Right cardiac atrium (tissue), 5 donors: ENCODE measurements around the gene GPC6. TPM values are rescaled to one million over a fixed set of nuclear protein-coding genes. Genes with fewer than 3 reads are reported as not detected.

ENCODE experiments used
- ATAC-seq, 2 donors: fragments of 200-7000 bp; cut with Tn5 transposase; one replicate each; pipeline versions ENCODE4 v1.8.0 to v1.9.1; 2020; ENCODE audit warnings: moderate library complexity in 2 of 2, mild to moderate bottlenecking in 1 of 2
- DNase-seq, 3 donors: peaks; one replicate each; pipeline ENCODE4 v3.0.0-alpha.2; 2020
- H3K27ac ChIP-seq: one replicate; pipeline ENCODE4 v1.5.1; 2013; ENCODE audit warnings: mild to moderate bottlenecking, low read length, control low read depth, moderate library complexity
- H3K27me3 ChIP-seq: one replicate; pipeline ENCODE4 v1.6.1; 2013; ENCODE audit not compliant: control insufficient read depth, insufficient read depth
- H3K4me1 ChIP-seq: one replicate; pipeline ENCODE4 v1.6.1; 2013; ENCODE audit warnings: low read length; ENCODE audit not compliant: control insufficient read depth, insufficient read depth
- H3K4me3 ChIP-seq: one replicate; pipeline ENCODE4 v1.5.1; 2013; ENCODE audit warnings: low read length, control low read depth
- H3K9me3 ChIP-seq: one replicate; pipeline ENCODE4 v1.6.1; 2013; ENCODE audit warnings: low read length; ENCODE audit not compliant: control insufficient read depth
- WGBS: extraction: QIAGEN DNeasy Blood & Tissue Kit; methylation state at CpG from one replicate; pipeline ENCODE4 v1.1.7; 2013; 5-methylcytosine and 5-hydroxymethylcytosine counted together
- intact Hi-C, 4 donors: fragments of 100-400 bp; cut with DNase I; formaldehyde crosslinking; loops; one replicate each; pipeline versions ENCODE4 v1.11.0 to v1.14.0; 2022 to 2023
- polyA plus RNA-seq: library from polyadenylated mRNA; stranded (reverse); fragments of 200-250 nt; gene quantifications from one replicate; pipeline ENCODE4 v1.2.3, GENCODE V29; 2013
- total RNA-seq, 4 donors: library from RNA; stranded (reverse); fragmentation: NEBNext Ultra II Directional; extraction: Animal tissue kit (Norgen Biotek cat#: 25700); gene quantifications; one replicate each; pipeline ENCODE4 v1.2.1, GENCODE V29; 2021
- donor health status: healthy with polysubstance abuse.
- donor health status: DM: no; HTN: yes; CAD: no.
- donor health status: DM: no; HTN: no; CAD: no.
- donor health status: DM: no; HTN: yes; CAD: no; lungs with severe emphysema.
- donor health status: DM: yes; HTN: yes; CAD: no.

GPC6 gene
- total and polyA plus RNA-seq, 5 donors = 1.5 to 11.0 (median 5.3) TPM

DNA sequence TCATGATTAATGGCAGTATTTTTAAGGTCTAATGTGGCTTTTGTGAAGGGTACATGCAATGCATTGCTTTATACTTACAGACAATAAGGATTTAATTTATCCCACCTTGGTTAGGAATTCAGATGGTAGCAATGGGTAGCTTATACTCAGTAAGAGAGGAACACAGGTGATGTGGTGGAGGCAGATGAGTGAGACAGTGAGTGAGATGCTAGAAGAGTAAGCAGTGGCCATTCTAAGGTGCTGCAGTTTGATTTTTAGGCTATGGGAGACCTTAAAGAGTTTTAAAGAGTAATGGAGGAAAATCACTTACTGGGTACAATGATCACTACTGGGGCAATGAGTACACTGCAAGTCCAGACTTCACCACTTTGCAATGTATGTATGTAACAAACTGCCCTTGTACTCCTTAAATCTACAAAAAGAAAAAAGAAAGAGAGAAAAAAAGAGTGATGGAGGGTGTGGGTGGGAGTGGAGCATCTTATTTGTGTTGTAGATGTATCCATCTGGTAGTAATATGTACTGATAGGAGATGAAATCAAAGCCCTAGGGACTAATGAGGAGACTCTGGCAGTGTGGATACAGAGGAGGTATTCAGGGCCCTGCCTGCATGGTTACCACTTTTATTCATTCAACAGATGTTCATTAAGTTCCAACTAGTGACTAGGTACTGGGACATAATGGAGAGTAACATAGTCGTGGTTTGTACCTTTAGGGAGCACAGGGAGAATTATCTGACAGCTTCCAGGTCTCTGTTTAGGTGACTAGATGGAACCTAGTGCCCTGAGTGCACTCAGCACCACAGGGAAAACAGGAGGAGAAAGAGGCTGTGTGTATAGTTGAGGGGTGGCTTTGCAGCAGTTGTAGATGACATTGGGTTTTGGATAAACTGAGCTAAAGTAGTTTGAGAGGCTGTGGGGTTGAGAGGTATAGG is 99.0 kb downstream of the GPC6 start:
- 62% methylated on average over 1 of the region's 1 CpG for WGBS
- intact Hi-C loops = no loop called here
- H3K27me3 ChIP-seq = no peaks in the 10 kb centered on the region
- no peak for ATAC-seq
- no peak overlapping the region for H3K4me3 ChIP-seq
- H3K27ac ChIP-seq = no peak overlapping the region
- no peaks in the 10 kb centered on the region for H3K4me1 ChIP-seq
- H3K9me3 ChIP-seq = no peaks in the 10 kb centered on the region
- DNase-seq = no peak

DNA sequence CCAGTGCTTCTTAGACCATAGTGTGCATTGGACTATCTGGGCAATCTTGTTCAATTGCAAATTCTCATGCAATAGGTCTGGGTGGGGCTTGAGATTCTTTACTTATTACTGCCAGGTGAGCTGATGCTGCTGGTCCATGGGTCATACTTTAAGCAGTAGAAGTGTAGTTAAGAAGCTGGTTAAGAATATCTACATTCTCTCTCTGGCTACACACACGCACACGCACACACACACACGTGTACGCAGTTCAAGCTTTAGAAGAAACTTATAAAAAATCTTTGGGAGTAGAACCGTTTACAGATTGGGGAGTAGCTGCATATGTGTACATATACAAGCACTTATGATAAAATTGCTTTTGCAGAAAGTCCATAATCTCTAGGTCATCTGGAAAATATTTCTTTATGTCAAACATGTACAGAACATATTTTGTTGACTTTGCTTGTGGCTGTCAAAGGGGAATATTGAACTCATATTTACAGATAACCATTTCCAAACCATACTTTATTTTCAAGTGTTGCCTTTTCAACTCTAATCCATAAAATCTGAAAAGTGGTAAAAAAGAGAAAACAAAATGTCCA is 99.7 kb downstream of the GPC6 start:
- Histone ChIP-seq H3K27me3 (no peaks in the 10 kb centered on the region), H3K27ac (no peak overlapping the region), H3K4me1 (no peaks in the 10 kb centered on the region), H3K4me3 (no peak overlapping the region), H3K9me3 (no peaks in the 10 kb centered on the region)
- ATAC-seq = no peak
- no peak for DNase-seq
- WGBS = 78% methylated on average over 5 of the region's 5 CpGs
- intact Hi-C loops = no loop called here

DNA sequence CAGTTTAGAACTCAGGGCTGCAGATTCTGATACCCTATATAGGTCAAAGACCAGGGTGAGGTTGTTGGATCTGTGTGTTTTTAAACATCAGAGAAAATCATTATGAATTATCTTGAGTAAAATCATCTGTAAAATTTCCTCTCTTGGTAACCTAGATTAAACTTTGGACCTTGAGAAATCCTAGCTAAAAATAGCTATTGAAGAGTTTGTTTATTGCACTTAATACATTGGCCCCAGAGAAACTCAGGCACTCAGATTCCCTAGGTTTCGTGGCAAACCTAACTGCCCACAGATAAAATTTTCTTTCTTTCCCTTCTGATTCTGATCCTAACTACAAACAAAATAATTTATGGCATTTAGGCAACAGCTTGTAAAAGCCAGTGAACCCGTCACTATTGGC is 102.3 kb downstream of the GPC6 start:
- no peaks in the 10 kb centered on the region for H3K9me3 ChIP-seq
- no peaks in the 10 kb centered on the region for H3K4me1 ChIP-seq
- no peak overlapping the region for H3K27ac ChIP-seq
- 42% methylated on average over 2 of the region's 2 CpGs for WGBS
- no peak for DNase-seq
- no peak for ATAC-seq
- intact Hi-C loops = no loop called here
- no peak overlapping the region for H3K4me3 ChIP-seq
- no peaks in the 10 kb centered on the region for H3K27me3 ChIP-seq

DNA sequence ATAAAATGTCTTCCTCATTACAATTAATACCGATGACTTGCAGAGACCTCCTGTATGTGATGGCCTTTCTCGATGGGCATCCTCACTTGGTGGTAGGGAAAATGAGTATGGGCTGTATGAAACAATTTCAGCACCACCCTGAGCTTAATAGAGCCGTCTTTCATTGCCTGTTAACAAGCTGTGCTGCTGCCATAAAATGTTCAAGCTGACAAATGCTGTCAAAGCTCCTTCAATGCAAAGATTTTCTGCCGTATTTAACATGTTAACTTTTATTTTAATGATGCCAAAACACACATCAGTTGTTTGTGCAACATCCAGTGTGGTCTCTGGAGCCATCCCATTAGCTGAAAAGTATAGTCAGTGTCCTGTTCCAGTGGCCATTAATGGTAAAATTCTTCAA is 110.1 kb downstream of the GPC6 start:
- Histone ChIP-seq H3K4me1 (no peaks in the 10 kb centered on the region), H3K9me3 (no peaks in the 10 kb centered on the region), H3K4me3 (no peak overlapping the region), H3K27ac (no peak overlapping the region), H3K27me3 (no peaks in the 10 kb centered on the region)
- 62% methylated on average over 4 of the region's 4 CpGs for WGBS
- intact Hi-C loops = no loop called here
- ATAC-seq = no peak
- no peak for DNase-seq

DNA sequence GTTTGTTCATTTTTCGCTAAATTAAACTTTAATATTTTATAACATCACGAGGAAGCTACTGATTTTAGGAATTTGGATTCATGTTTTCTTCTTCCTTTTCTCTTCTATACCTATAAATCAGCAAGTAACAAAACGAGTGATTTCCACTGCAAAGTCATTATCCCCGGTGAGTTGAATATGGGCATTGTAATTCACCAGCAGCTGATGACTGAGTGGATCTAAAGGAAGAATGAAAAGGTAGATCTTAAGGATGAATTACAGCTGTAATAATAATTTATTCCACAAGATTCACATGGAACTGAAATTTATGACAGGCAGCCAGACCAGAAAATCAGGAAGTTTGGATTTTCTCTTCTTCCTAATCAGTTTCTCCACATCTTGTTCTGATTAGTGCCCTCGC is 111.4 kb downstream of the GPC6 start:
- H3K9me3 ChIP-seq = no peaks in the 10 kb centered on the region
- no peak overlapping the region for H3K27ac ChIP-seq
- ATAC-seq = no peak
- no peak overlapping the region for H3K4me3 ChIP-seq
- intact Hi-C loops = no loop called here
- no peaks in the 10 kb centered on the region for H3K27me3 ChIP-seq
- DNase-seq = no peak
- H3K4me1 ChIP-seq = no peaks in the 10 kb centered on the region
- 79% methylated on average over 5 of the region's 5 CpGs for WGBS

DNA sequence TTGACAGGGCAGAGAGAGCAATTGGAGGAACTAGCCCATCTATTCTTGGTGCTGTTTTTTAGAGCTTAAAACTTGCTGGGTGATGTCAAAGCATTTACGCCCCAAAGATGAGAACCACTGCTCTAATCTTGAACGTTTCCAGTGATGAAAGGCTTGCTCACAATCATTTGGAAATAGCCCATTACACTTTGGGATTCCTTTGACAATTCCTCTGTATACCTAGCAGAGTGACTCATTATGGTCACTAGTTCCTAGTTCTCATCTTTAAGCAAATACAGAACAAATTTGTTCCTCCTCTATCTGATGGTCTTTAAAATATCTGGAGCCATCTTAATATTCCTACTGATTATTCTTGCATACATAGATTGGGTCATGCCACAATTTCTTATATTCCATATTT is 112.3 kb downstream of the GPC6 start:
- no peak for ATAC-seq
- Histone ChIP-seq H3K9me3 (no peaks in the 10 kb centered on the region), H3K4me3 (no peak overlapping the region), H3K27me3 (no peaks in the 10 kb centered on the region), H3K4me1 (no peaks in the 10 kb centered on the region), H3K27ac (no peak overlapping the region)
- no peak for DNase-seq
- 58% methylated on average over 2 of the region's 2 CpGs for WGBS
- intact Hi-C loops = no loop called here

DNA sequence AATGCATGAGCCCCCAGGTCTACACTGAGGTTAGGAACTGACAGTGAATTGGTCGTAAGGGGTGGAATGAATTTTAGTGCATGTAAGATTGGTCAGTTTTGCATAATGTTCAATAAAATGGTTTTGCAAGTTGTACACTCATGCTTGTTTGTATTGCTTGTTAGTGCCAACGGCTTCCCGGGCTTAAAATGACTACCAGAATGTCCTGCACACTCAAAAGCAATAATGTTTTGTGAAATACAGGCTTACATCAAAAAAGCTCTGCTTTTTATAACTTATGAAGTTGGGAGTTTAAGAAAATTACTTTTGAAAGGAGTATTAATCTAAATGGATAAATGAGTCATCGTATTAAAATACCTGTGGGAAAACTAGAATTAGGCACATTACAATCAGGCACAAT is 112.9 kb downstream of the GPC6 start:
- WGBS = 88% methylated on average over 4 of the region's 4 CpGs
- Histone ChIP-seq H3K27ac (no peak overlapping the region), H3K4me1 (no peaks in the 10 kb centered on the region), H3K27me3 (no peaks in the 10 kb centered on the region), H3K9me3 (no peaks in the 10 kb centered on the region), H3K4me3 (no peak overlapping the region)
- DNase-seq = no peak
- ATAC-seq = no peak
- intact Hi-C loops = no loop called here

DNA sequence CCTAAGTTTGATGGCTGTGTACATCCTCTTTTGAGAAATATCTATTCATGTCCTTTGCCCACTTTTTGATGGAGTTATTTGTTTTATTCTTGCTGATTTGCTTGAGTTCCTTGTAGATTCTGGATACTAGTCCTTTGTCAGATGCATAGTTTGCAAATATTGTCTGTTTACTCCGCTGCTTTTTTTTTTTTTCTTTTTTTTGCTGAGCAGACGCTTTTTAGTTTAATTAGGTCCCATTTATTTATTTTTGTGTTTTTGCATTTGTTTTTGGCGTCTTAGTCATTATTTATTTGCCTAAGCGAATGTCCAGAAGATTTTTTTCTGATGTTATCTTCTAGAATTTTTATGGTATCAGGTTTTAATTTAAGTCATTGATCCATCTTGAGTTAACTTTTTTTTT is 114.9 kb downstream of the GPC6 start:
- intact Hi-C loops = no loop called here
- 89% methylated on average over 4 of the region's 4 CpGs for WGBS
- Histone ChIP-seq H3K27ac (no peak overlapping the region), H3K4me1 (no peaks in the 10 kb centered on the region), H3K27me3 (no peaks in the 10 kb centered on the region), H3K9me3 (no peaks in the 10 kb centered on the region), H3K4me3 (no peak overlapping the region)
- ATAC-seq (no peak), DNase-seq (no peak)

DNA sequence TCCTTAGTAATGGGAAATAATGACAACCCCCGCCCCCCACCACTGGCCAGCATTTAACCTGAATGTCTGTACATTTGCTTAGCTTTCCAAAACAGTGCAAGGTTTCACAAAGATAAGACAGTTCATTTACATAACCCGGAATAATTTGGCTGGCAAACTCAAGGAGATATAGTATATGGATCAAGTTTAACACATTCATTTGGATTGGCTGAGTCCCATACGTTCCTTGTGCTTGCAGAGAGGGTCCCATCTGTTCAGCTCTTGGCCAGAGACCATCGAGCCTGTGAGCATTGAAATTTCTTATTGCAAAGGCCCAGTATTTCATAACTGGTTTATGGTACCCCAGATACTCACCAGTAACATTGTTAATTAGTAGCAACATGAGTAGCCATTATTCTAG is 116.5 kb downstream of the GPC6 start:
- no peaks in the 10 kb centered on the region for H3K27me3 ChIP-seq
- WGBS = 62% methylated on average over 4 of the region's 4 CpGs
- DNase-seq (no peak), ATAC-seq (no peak)
- no peak overlapping the region for H3K27ac ChIP-seq
- no peaks in the 10 kb centered on the region for H3K9me3 ChIP-seq
- intact Hi-C loops = no loop called here
- no peaks in the 10 kb centered on the region for H3K4me1 ChIP-seq
- no peak overlapping the region for H3K4me3 ChIP-seq

DNA sequence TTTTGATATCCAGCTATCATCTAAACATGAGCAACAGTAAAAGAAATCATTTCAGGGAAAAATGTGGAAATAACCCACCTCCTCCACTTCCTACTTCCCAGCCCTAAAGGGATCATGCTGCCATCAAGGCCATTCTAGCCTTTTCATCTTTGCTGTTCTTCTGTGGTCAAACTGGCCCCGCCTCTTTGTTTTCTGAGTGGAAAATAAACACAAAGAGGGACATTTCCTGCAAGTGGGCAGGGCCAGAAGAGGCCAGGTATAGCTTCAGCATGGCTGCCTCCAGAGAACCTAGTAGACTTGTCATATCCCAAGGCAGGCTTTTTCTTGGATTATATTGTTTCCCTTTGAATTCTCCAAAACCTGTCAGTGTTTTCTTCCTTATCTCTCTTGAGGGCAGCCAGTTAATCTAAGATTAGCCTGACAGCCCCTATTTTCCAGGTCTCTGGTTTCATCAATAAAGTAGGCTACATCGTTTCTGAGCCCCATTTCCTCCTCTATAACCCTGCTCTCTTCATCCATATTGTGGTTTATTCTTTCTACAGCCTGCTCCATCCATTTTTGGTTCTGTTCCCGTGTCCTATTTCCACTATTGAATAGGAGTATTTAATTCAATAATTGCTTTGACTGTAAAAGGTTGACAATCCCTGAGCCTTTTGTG is 117.6 kb downstream of the GPC6 start:
- ATAC-seq = no peak
- WGBS = 73% methylated on average over 3 of the region's 3 CpGs
- no peaks in the 10 kb centered on the region for H3K4me1 ChIP-seq

DNA sequence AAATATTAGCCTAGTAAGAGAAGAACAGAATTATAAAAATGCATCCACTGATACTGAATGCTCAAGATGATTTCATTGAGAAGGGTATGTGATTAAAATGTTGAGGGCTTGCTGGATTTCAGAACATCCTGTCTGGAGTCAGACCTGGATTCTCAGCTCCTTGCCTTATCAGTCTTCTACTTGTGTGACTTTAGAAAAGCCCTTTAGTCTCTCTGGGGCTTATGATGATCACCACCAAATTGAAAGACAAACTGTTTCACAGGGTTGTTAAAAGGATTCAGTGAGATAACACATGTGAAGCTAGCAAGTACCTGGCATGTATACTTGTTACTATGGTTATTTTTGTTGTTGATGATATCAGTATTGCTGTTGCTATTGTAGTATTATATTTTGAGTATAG is 118.4 kb downstream of the GPC6 start:
- H3K9me3 ChIP-seq = no peaks in the 10 kb centered on the region
- DNase-seq (no peak), ATAC-seq (no peak)
- no peak overlapping the region for H3K4me3 ChIP-seq
- intact Hi-C loops = no loop called here
- H3K27ac ChIP-seq = no peak overlapping the region
- H3K4me1 ChIP-seq = no peaks in the 10 kb centered on the region
- H3K27me3 ChIP-seq = no peaks in the 10 kb centered on the region

More for the DNA sequence above, 117.6 kb downstream of the GPC6 start:
- intact Hi-C loops = no loop called here
- Histone ChIP-seq H3K27me3 (no peaks in the 10 kb centered on the region), H3K4me3 (no peak overlapping the region), H3K9me3 (no peaks in the 10 kb centered on the region), H3K27ac (no peak overlapping the region)
- DNase-seq = no peak
